HL-60/S4 treated with phorbol 12-myristate 13-acetate at 8.2 ng/mL for 4 days and 3 days (cell line): ENCODE results near the gene UQCRQ.

Source experiments
- in situ Hi-C: fragments of 300-500 bp; cut with MboI; formaldehyde crosslinking; loops from 2 replicates; pipeline ENCODE4 v1.15.0; 2022; ENCODE audit warnings: low sequenced_read_pairs

UQCRQ gene

DNA sequence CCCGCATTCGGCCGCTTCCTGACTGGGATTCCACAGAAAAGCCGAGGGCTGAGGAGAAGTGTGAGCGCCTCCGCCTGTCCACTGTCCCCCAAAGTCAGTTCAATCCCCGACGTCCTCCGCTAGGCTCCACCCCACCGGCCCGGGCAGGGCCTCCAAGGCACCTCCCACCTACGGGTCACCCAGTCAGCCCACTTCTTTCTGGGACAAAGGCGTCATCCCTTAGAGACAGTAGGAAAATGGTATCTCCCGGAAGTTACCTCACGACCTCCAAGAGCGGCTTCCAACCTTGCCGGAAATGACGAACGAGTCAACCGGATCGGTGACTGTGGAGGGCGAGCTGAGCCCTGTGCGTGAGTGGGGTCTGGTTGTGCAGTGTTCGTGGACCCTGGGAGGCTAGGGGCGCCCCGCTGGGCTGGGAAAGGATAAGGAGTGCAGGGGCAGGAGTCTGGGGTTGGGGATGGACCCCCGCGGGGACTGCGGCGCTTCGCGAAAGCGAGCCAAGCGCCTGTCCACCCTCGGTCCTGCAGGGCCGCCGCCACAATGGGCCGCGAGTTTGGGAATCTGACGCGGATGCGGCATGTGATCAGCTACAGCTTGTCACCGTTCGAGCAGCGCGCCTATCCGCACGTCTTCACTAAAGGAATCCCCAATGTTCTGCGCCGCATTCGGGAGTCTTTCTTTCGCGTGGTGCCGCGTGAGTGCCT is at the start of gene UQCRQ, which contains the start of gene GDF9:
UQCRQ (plus strand) TSS at position 301 of the 704 bp plus-strand sequence; CDS start at position 541, 240 bp downstream.
GDF9 (minus strand) TSS at position 128 of the 704 bp plus-strand sequence. CDS start 1,936 bp downstream, outside the sequence.
- in situ Hi-C loops = no loop called here

DNA sequence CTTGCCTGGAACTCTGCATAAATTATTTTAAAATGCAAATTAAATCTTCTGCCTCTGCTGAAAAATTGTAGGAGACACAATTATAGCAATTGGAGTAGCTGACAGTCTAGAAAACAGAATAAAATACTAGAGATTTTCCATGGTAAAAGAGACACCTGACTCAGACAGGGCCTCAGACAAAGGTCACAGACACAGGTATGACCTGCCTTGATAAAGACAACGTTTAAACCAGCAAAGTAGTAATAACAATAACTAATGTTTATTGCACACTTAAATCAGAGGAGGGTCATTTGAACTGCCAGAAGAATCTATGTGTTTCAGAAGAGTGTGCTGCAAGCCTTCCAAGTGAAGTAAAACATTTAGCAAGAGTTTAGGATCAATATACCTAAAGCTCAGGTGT is 49.4 kb upstream of the UQCRQ start:
- in situ Hi-C loops = no loop called here

DNA sequence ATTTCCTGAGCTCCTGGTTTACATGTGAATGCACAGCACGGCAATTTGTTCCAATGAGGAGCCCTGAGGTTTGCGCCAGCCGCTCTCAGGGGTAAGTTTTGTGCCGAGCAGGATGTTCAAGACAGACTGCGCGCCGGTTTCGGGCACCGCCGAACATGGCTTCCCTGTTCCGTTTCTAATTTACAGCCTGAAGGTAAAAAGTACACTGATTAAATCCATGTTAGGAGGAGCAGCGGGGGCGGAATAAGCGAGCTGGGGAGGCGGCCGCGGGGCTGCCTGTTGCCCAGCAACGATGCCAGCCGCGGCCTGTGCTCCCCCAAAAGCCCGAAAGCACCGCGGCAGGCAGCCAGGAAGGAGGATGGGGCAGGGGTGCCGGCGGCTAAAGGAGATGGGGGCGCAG is 47.0 kb upstream of the UQCRQ start:
- in situ Hi-C loops = no loop called here

DNA sequence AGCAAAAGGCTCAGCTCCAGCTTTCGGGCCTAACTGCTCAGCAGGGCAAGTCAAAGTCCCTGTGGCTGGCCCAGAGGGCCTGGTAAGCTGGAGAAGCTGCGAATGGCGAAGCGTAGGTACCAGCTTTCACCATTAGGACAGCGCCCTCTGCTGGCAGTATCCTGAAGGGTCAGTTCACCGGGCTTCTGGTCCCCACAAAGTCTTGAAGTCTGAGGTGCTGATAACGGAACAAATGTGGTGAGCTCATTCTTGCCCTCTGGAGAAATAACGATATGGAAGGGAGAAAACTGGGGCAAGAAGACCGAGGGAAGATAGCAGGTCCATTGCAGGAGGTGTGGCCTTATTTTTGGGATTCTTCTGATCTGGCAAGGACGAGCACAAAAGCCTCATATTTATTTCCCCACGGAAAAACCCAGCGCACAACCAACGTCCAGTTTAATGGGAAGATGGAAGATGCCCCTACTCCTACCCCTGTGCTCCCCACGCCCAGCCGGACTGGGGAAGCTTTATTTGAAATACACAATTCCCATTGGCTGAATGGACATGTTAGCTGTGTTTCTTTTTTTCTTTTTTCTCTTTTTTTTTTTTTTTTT is 46.2 kb upstream of the UQCRQ start:
- in situ Hi-C loops = no loop called here

DNA sequence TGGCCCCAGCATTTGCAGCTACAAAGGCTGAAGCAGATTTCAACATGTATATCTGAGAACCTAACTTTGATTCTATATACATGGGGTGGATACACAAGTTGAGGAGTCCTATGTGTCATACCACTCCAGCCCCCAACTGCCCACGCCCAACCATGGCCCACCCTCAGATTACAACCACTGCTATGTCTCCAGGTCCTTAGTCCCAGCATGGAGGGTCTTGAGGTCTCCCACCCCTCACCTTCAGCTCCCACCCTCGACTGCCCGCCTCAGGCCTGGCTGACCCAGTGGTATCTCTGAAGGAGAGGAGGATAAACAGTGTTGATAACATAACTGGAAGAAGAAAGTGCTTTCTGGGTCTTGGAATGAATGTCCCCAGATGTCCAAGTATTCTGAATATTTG is 45.1 kb upstream of the UQCRQ start:
- in situ Hi-C loops = no loop called here

GRCh38 chr5:132821791-132822190 is 44.7 kb upstream of the UQCRQ start:
- in situ Hi-C loops = no loop called here

- in situ Hi-C loops = no loop called here
Measured at GRCh38 chr5:132822650-132823480, 43.6 kb upstream of the UQCRQ start.

- in situ Hi-C loops = no loop called here
Measured at GRCh38 chr5:132823481-132824050, 42.9 kb upstream of the UQCRQ start.

DNA sequence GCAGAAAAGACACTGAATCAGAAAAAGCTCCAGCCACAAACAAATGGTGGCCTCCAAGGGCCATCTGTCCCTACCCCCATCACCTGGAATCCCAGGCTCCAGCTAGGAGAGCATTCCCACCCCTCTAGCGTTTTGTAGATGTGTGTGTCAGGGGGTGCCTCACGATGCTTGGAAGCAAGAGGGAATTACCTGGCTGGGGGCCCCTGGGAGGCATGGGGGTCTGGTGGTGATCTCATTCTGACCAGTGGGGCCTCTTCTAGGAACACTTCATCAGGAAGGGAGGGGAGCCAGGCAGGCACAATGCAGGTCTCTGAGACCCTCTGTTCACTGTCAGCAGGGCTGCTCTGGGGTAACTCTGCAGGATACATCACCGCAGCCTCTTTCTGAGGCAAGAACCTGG is 42.0 kb upstream of the UQCRQ start:
- in situ Hi-C loops = no loop called here

DNA sequence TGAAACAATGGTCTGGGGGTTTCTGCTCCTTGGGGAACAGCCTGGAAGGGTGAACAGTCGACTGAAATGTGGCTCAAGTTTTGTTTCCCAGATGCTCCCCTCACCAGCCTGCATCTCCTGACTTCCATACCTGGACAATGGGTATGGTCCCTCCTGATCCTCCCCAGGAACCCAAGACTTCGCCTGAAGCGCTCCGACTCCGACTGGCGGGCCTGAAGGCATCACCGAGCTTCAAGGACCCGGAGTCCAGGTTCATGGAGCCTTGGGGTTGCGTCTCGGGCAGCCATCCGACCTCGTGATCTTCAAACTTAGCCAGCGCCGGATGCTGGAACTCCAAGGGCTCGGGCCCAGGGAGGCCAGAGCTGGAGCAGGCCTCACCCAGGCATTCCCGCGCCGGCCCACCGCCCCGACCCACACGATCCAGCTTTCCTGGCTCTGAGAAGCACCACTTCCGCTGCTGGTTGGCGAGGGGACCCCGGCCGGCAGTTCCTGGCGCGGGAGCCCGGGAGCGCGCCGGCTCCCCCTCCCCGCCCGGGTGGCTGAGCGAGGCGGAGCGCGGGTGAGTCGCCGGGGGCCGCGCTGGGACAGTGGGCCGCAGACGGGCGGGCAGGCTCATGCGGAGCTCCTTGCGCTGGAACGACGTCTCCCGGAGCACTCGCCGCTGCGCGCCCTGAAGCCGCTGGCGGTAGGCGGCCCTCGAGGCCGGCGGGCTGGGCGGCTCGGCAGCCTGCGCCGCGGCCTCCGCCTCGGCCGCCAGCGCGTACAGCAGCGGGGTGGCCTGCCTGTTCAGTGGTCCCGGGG is 41.2 kb upstream of the UQCRQ start:
- in situ Hi-C loops = loop anchor here (25.0 kb wide), 1 partner anchor 438 kb away; no protein-coding TSS in a partner anchor

- in situ Hi-C loops = loop anchor here (25.0 kb wide), 1 partner anchor 439 kb away; no protein-coding TSS in a partner anchor
Measured at GRCh38 chr5:132825834-132826391, 40.5 kb upstream of the UQCRQ start.

DNA sequence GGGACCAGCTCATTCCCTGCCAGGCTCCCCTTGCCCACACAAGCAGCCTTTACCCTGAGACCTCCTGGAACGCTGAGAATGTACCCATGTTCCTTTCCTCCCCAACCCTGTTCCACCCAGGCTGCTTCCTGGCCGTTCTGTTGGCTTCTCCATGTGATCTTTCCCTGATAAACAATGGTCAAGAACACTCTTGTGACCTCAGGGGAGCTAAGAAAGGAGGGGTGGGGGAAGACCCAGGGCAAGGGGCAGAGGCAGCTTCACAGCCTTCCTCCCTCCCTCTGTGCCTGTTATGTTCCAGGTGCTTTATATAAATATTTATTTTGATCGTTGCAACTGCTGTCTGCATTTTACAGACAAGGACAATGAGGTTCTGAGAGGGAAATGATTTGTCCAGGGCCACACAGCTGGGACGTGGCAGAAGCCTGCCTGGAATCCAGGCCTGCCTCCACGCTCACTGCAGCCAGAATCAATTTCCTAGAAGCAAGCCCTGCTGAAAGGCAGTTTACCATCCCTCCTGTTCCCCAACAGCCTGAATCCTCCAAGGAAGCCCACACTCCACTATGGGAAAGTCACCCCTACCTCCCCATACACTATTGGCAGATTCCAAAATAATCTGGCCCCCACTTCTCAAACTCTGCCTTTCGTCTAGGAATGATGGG is 39.9 kb upstream of the UQCRQ start:
- in situ Hi-C loops = loop anchor here (25.0 kb wide), 1 partner anchor 439 kb away; no protein-coding TSS in a partner anchor

GRCh38 chr5:132827943-132828673 is 38.3 kb upstream of the UQCRQ start:
- in situ Hi-C loops = loop anchor here (25.0 kb wide), 1 partner anchor 441 kb away; no protein-coding TSS in a partner anchor

GRCh38 chr5:132828846-132829494 is 37.5 kb upstream of the UQCRQ start:
- in situ Hi-C loops = loop anchor here (25.0 kb wide), 1 partner anchor 442 kb away; no protein-coding TSS in a partner anchor

DNA sequence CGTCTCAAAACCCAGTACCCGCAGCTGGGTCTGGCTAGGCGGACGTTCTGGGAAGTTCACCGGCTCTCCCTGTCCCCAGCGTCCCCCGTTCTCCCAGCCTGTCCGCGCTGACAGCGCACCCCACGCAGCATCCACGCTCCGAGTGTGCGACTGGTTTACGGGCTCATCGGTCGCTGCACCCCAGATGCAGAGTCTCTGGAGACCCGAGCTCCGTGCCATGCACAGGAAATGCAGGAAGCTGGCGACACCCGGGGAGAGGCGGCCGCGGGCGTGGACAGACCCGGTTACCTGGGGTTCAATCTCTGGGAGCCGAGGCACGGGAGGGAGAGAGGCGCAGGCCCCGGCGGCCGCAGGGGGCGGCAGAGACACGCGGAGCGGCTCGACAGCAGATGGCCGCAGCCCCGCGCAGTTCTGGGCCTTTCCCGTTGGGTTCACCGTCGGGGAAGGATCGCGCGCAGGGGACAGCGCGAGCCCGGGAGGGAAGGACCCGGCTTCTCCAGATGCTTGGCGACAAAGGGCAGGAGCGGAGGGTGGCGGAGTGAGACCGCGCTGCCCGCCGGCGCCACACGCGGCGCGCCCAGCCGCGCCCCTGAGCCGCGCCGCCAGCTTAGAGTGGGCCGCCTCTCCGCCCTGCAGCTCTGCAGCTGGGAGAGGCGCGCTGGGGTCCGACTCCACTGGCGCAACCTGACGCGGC is 36.6 kb upstream of the UQCRQ start:
- in situ Hi-C loops = loop anchor here (25.0 kb wide), 1 partner anchor 443 kb away; no protein-coding TSS in a partner anchor

DNA sequence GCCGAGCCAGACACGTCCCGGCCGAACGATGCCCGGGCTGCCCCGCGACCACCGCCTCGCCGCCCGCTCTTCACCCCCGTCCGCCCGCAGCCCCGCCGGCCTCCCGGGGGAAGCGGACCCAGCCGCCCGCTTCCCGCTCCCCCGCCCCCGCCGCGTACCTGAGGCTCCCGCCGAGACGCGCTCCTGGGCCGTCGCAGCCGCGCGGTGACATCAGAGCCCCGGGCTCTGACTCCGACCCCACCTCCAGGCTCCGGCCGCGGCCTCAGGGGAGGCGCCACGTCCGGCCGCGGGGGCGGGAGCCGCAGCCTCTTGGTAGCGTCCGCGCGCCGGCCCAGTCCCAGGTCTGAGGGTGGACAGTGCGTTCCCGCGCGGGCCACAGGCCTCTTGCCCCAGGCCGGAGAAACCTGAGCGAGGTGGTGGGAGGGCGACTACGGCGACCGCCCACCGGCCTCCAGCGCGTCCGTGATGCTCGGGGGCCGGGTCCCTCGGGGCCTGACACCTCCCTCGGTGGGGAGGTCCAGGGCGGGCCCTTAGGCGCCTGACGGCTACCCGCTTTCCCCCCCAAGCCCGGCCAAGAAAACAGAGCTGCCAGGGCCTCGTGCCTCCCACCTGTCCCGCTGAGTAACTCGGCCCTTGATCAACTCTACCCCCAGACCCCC is 35.9 kb upstream of the UQCRQ start, which contains the start of gene SHROOM1:
SHROOM1 (minus strand) TSS at position 212 of the 659 bp plus-strand sequence. CDS start 4,507 bp downstream, outside the sequence.
- in situ Hi-C loops = loop anchor here (25.0 kb wide), 1 partner anchor 443 kb away; no protein-coding TSS in a partner anchor
